Raji (cell line): ENCODE measurements around the gene KANSL1.

Experiments used
- POLR2A ChIP-seq: IDR thresholded peaks from 2 replicates; pipeline ENCODE4 v1.6.1; 2011; ENCODE audit warnings: low read depth, low read length, control low read depth; ENCODE audit not compliant: insufficient read depth

The KANSL1 gene

DNA sequence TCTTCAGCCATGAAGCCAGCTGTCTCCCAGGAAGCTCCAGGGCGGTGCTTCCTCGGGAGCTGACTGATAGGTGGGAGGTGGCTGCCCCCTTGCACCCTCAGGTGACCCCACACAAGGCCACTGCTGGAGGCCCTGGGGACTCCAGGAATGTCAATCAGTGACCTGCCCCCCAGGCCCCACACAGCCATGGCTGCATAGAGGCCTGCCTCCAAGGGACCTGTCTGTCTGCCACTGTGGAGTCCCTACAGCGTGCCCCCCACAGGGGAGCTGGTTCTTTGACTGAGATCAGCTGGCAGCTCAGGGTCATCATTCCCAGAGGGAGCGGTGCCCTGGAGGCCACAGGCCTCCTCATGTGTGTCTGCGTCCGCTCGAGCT, 180.1 kb downstream of the KANSL1 start:
- TF ChIP-seq POLR2A: no peak

GRCh38 chr17:46012506-46013079, 180.6 kb downstream of the KANSL1 start:
- TF ChIP-seq POLR2A: no peak

DNA sequence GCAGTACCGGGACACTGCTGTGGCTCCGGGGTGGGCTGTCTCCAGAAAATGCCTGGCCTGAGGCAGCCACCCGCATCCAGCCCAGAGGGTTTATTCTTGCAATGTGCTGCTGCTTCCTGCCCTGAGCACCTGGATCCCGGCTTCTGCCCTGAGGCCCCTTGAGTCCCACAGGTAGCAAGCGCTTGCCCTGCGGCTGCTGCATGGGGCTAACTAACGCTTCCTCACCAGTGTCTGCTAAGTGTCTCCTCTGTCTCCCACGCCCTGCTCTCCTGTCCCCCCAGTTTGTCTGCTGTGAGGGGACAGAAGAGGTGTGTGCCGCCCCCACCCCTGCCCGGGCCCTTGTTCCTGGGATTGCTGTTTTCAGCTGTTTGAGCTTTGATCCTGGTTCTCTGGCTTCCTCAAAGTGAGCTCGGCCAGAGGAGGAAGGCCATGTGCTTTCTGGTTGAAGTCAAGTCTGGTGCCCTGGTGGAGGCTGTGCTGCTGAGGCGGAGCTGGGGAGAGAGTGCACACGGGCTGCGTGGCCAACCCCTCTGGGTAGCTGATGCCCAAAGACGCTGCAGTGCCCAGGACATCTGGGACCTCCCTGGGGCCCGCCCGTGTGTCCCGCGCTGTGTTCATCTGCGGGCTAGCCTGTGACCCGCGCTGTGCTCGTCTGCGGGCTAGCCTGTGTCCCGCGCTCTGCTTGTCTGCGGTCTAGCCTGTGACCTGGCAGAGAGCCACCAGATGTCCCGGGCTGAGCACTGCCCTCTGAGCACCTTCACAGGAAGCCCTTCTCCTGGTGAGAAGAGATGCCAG, 181.3 kb downstream of the KANSL1 start:
- no peak for TF ChIP-seq POLR2A

DNA sequence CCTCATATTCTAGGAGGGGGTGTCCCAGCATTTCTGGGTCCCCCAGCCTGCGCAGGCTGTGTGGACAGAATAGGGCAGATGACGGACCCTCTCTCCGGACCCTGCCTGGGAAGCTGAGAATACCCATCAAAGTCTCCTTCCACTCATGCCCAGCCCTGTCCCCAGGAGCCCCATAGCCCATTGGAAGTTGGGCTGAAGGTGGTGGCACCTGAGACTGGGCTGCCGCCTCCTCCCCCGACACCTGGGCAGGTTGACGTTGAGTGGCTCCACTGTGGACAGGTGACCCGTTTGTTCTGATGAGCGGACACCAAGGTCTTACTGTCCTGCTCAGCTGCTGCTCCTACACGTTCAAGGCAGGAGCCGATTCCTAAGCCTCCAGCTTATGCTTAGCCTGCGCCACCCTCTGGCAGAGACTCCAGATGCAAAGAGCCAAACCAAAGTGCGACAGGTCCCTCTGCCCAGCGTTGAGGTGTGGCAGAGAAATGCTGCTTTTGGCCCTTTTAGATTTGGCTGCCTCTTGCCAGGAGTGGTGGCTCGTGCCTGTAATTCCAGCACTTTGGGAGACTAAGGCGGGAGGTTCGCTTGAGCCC, 182.5 kb downstream of the KANSL1 start:
- no peak for TF ChIP-seq POLR2A

DNA sequence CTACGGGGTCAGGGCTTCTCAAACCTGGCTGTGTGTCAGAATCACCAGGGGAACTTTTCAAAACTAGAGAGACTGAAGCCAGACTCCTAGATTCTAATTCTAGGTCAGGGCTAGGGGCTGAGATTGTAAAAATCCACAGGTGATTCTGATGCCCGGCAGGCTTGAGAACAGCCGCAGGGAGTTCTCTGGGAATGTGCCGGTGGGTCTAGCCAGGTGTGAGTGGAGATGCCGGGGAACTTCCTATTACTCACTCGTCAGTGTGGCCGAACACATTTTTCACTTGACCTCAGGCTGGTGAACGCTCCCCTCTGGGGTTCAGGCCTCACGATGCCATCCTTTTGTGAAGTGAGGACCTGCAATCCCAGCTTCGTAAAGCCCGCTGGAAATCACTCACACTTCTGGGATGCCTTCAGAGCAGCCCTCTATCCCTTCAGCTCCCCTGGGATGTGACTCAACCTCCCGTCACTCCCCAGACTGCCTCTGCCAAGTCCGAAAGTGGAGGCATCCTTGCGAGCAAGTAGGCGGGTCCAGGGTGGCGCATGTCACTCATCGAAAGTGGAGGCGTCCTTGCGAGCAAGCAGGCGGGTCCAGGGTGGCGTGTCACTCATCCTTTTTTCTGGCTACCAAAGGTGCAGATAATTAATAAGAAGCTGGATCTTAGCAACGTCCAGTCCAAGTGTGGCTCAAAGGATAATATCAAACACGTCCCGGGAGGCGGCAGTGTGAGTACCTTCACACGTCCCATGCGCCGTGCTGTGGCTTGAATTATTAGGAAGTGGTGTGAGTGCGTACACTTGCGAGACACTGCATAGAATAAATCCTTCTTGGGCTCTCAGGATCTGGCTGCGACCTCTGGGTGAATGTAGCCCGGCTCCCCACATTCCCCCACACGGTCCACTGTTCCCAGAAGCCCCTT, 183.3 kb downstream of the KANSL1 start:
- TF ChIP-seq POLR2A: no peak

DNA sequence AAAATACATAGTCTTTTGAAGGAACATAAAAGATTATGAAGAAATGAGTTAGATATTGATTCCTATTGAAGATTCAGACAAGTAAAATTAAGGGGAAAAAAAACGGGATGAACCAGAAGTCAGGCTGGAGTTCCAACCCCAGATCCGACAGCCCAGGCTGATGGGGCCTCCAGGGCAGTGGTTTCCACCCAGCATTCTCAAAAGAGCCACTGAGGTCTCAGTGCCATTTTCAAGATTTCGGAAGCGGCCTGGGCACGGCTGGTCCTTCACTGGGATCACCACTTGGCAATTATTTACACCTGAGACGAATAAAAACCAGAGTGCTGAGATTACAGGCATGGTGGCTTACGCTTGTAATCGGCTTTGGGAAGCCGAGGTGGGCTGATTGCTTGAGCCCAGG, 184.6 kb downstream of the KANSL1 start:
- no peak for TF ChIP-seq POLR2A

- no peak for TF ChIP-seq POLR2A
Observed at GRCh38 chr17:46007461-46007965, 185.7 kb downstream of the KANSL1 start.

- no peak for TF ChIP-seq POLR2A
Observed at GRCh38 chr17:46003907-46004748, 189.1 kb downstream of the KANSL1 start.

- TF ChIP-seq POLR2A: no peak
Observed at GRCh38 chr17:46002973-46003316, 190.3 kb downstream of the KANSL1 start.

DNA sequence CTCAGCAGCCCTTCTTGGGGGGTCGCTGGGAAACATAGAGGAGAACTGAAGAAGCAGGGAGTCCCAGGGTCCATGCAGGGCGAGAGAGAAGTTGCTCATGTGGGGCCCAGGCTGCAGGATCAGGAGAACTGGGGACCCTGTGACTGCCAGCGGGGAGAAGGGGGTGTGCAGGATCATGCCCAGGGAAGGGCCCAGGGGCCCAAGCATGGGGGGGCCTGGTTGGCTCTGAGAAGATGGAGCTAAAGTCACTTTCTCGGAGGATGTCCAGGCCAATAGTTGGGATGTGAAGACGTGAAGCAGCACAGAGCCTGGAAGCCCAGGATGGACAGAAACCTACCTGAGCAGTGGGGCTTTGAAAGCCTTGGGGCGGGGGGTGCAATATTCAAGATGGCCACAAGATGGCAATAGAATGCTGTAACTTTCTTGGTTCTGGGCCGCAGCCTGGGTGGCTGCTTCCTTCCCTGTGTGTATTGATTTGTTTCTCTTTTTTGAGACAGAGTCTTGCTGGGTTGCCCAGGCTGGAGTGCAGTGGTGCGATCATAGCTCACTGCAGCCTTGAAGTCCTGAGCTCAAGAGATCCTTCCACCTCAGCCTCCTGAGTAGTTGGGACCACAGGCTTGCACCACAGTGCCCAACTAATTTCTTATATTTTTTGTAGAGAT, 190.8 kb downstream of the KANSL1 start:
- no peak for TF ChIP-seq POLR2A

DNA sequence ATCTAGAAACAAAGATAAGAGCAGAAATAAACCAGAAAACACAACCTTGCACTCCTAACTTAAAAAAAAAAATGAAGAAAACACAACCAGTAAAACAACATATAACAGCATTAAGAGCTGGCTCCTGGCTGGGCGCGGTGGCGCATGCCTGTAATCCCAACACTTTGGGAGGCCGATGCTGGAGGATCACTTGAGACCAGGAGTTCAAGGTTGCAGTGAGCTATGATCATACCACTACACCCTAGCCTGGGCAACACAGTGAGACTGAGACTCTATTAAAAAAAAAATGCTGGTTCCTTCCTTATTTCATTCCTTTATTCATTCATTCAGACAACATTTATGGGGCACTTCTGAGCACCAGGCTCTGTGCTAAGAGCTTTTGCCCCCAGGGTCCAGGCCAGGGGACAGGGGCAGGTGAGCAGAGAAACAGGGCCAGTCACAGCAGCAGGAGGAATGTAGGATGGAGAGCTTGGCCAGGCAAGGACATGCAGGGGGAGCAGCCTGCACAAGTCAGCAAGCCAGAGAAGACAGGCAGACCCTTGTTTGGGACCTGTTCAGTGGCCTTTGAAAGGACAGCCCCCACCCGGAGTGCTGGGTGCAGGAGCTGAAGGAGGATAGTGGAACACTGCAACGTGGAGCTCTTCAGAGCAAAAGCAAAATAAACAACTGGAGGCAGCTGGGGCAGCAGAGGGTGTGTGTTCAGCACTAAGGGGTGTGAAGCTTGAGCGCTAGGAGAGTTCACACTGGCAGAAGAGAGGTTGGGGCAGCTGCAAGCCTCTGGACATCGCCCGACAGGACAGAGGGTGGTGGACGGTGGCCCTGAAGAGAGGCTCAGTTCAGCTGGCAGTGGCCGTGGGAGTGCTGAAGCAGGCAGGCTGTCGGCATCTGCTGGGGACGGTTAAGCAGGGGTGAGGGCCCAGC, 191.6 kb downstream of the KANSL1 start:
- TF ChIP-seq POLR2A: no peak

DNA sequence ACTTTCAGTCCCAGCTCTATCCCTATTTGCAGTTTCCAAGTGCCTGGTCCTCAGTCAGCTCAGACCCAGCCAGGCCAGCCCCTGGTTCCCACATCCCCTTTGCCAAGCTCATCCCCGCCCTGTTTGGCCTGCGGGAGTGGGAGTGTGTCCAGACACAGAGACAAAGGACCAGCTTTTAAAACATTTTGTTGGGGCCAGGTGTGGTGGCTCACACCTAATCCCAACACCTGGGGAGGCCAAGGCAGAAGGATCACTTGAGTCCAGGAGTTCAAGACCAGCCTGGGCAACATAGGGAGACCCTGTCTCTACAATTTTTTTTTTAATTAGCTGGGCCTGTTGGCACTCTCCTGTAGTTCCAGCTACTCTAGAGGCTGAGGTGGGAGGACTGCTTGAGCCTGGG, 192.5 kb downstream of the KANSL1 start:
- no peak for TF ChIP-seq POLR2A

GRCh38 chr17:46000292-46000691, 192.9 kb downstream of the KANSL1 start:
- no peak for TF ChIP-seq POLR2A
